ENCODE data around the gene EGLN2. TPM values are rescaled to one million over a fixed set of nuclear protein-coding genes. Genes with fewer than 3 reads are reported as not detected.
"Not testable (repeated sequence)": the region's sequence is repeated elsewhere in the genome, so short reads cannot be mapped to it uniquely, and the experiment has no call there.

Gene EGLN2
- total and polyA plus RNA-seq, 4 donors: 60.0 to 120 (median 93.7) TPM

DNA sequence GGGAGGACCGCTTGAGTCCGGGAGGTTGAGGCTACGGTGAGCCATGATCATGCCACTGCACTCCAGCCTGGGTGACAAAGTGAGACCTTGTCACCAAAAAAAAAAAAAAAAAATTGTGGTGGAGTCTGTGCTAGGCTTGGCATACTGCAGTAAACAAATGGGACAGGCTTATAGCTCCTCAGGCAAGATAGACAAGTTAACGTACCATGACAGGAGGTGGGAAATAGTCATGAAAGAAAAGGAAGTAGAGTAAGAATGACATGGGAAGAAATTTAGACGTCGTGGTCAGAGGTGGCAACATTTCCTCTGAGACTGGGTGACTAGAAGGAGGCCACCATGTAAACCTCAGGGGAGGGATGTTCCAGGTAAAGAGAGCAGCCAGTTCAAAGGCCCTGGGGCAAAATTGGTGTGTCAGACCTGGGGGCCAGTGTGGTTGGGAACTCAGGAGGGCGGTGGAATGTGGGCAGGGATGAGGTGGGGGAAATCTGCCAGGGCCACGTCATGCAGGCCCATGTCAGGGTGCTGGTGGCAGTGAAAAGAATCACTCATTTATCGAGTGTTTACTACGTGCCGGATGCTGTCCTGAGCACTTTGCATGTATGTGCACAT is 42.4 kb upstream of the EGLN2 start:
- H3K4me3 ChIP-seq (ENCODE audit: low read length in 2 of 2): no peak overlapping the region
- H3K9me3 ChIP-seq (ENCODE audit: control insufficient read depth, low read length): no peaks in the 10 kb centered on the region
- intact Hi-C loops (cut with DNase I): no loop called here
- H3K27me3 ChIP-seq (ENCODE audit: control insufficient read depth in 1 of 2, insufficient read depth in 2 of 2, low read length in 1 of 2): no peaks in the 10 kb centered on the region
- peaks cover 10% of the 10 kb centered on the region in 2 donors for H3K36me3 ChIP-seq (ENCODE audit: control insufficient read depth in 1 of 2, insufficient read depth in 2 of 2, low read length in 1 of 2)
- H3K4me1 ChIP-seq (ENCODE audit: control insufficient read depth in 1 of 2, insufficient read depth in 2 of 2, low read length in 2 of 2): no peaks in the 10 kb centered on the region
- ATAC-seq (ENCODE audit: low FRiP score): no peak
- H3K27ac ChIP-seq (ENCODE audit: low read depth in 1 of 2, low read length in 2 of 2): no peak overlapping the region
- no peak for DNase-seq
- WGBS, 2 donors: 77 to 78% methylated on average over 11 of the region's 11 CpGs

DNA sequence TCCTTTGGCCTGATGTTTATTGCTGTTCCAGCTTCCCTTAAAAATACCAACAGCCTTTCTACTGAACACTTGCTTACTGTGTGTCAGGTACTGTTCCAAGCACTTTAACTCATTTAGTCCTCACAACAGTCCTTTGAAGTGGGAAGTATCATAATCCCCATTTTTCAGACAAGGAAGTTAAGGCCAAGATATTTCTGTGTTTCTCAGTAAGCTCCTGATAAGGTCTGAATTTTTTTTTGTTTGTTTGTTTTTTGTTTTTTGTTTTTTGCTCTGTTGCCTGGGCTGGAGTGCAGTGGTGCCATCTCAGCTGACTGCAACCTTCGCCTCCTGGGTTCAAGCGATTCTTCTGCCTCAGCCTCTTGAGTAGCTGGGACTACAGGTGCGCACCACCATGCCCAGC is 40.5 kb upstream of the EGLN2 start:
- DNase-seq: no peak
- 97 to 100% methylated on average over 3 of the region's 3 CpGs for WGBS, 2 donors

DNA sequence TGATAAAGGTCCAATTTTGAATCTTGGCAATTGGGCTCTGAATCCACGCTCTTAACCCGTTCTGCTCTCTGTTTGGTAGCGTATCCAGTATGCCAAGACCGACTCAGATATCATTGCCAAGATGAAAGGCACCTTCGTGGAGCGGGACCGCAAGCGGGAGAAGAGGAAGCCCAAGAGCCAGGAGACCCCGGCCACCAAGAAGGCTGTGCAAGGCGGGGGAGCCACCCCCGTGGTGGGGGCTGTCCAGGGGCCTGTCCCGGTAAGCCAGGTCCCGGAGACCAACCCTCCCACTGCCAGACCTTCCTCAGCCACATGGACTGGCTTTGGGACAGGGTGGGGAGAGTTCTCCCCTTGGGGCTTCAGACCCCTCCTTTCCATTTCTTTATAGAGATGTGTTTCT is 39.6 kb upstream of the EGLN2 start:
- peaks cover 10 to 30% of the 10 kb centered on the region in 2 donors for H3K36me3 ChIP-seq (ENCODE audit: control insufficient read depth in 1 of 2, insufficient read depth in 2 of 2, low read length in 1 of 2)
- no peaks in the 10 kb centered on the region for H3K4me1 ChIP-seq (ENCODE audit: control insufficient read depth in 1 of 2, insufficient read depth in 2 of 2, low read length in 2 of 2)
- no peak overlapping the region for H3K4me3 ChIP-seq (ENCODE audit: low read length in 2 of 2)
- ATAC-seq (ENCODE audit: low FRiP score): no peak
- 85 to 89% methylated on average over 13 of the region's 13 CpGs for WGBS, 2 donors
- no peaks in the 10 kb centered on the region for H3K27me3 ChIP-seq (ENCODE audit: control insufficient read depth in 1 of 2, insufficient read depth in 2 of 2, low read length in 1 of 2)
- H3K27ac ChIP-seq (ENCODE audit: low read depth in 1 of 2, low read length in 2 of 2): no peak overlapping the region
- no peak for DNase-seq
- intact Hi-C loops (cut with DNase I): no loop called here
- H3K9me3 ChIP-seq (ENCODE audit: control insufficient read depth, low read length): no peaks in the 10 kb centered on the region

More for the DNA sequence above, 40.5 kb upstream of the EGLN2 start:
- Histone ChIP-seq H3K27ac (ENCODE audit: low read depth in 1 of 2, low read length in 2 of 2) (no peak overlapping the region), H3K36me3 (ENCODE audit: control insufficient read depth in 1 of 2, insufficient read depth in 2 of 2, low read length in 1 of 2) (peaks cover 10 to 24% of the 10 kb centered on the region in 2 donors), H3K4me3 (ENCODE audit: low read length in 2 of 2) (no peak overlapping the region), H3K4me1 (ENCODE audit: control insufficient read depth in 1 of 2, insufficient read depth in 2 of 2, low read length in 2 of 2) (no peaks in the 10 kb centered on the region), H3K9me3 (ENCODE audit: control insufficient read depth, low read length) (no peaks in the 10 kb centered on the region), H3K27me3 (ENCODE audit: control insufficient read depth in 1 of 2, insufficient read depth in 2 of 2, low read length in 1 of 2) (no peaks in the 10 kb centered on the region)
- ATAC-seq (ENCODE audit: low FRiP score): no peak
- intact Hi-C loops (cut with DNase I): no loop called here

DNA sequence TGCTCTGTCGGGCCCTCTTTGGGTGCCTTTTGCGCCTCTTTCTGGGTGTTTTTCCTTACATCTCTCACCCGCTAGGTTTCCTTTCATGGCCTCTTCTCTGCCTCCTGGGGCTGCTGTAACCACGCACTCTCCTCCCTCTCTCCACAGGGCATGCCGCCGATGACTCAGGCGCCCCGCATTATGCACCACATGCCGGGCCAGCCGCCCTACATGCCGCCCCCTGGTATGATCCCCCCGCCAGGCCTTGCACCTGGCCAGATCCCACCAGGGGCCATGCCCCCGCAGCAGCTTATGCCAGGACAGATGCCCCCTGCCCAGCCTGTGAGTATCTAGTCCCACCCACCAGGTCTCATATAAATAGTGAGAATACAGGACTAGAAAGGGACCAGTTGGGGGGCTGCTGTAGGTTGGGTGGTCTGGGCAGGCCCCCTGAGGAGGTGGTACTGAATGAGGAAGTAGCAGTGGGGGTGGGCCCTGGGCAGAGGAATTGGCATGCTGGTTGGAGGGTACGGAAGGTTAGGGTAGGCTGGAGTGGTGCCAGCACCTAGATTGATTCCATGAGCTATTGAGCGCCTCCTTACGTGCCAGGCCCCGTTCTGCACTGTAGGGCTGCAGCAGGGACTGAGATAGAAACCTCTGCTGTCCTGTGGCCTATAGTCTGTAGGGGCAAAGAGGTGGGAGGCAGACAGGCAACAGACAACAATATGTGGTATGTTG is 36.1 kb upstream of the EGLN2 start:
- Histone ChIP-seq H3K4me1 (ENCODE audit: control insufficient read depth in 1 of 2, insufficient read depth in 2 of 2, low read length in 2 of 2) (no peaks in the 10 kb centered on the region), H3K4me3 (ENCODE audit: low read length in 2 of 2) (no peak overlapping the region), H3K36me3 (ENCODE audit: control insufficient read depth in 1 of 2, insufficient read depth in 2 of 2, low read length in 1 of 2) (peaks cover 10 to 34% of the 10 kb centered on the region in 2 donors), H3K9me3 (ENCODE audit: control insufficient read depth, low read length) (no peaks in the 10 kb centered on the region), H3K27me3 (ENCODE audit: control insufficient read depth in 1 of 2, insufficient read depth in 2 of 2, low read length in 1 of 2) (no peaks in the 10 kb centered on the region), H3K27ac (ENCODE audit: low read depth in 1 of 2, low read length in 2 of 2) (no peak overlapping the region)
- intact Hi-C loops (cut with DNase I): no loop called here
- ATAC-seq (ENCODE audit: low FRiP score) (peak; percentile 11), DNase-seq (no peak)
- WGBS, 2 donors: 90 to 92% methylated on average over 17 of the region's 17 CpGs

DNA sequence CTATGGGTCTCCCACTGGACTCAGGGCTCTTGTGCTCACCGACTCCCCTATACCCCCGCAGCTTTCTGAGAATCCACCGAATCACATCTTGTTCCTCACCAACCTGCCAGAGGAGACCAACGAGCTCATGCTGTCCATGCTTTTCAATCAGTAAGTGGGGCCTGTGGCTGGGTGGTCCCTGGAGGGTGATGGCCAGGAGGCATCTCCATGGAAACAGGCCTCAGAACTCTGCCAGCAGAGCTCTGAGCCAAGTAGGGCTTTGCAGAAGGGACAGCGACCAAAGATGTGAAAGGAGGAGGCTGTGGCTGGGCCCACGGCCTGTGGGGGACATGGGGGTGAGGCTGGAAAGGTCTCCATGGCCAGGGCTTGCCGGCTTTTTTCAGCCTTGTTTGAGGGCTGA is 35.5 kb upstream of the EGLN2 start:
- no peaks in the 10 kb centered on the region for H3K27me3 ChIP-seq (ENCODE audit: control insufficient read depth in 1 of 2, insufficient read depth in 2 of 2, low read length in 1 of 2)
- H3K4me1 ChIP-seq (ENCODE audit: control insufficient read depth in 1 of 2, insufficient read depth in 2 of 2, low read length in 2 of 2): no peaks in the 10 kb centered on the region
- WGBS, 2 donors: 89% methylated on average over 7 of the region's 7 CpGs
- DNase-seq (no peak), ATAC-seq (ENCODE audit: low FRiP score) (no peak)
- H3K9me3 ChIP-seq (ENCODE audit: control insufficient read depth, low read length): no peaks in the 10 kb centered on the region
- no peak overlapping the region for H3K4me3 ChIP-seq (ENCODE audit: low read length in 2 of 2)
- H3K36me3 ChIP-seq (ENCODE audit: control insufficient read depth in 1 of 2, insufficient read depth in 2 of 2, low read length in 1 of 2): peaks cover 6 to 32% of the 10 kb centered on the region in 2 donors
- no peak overlapping the region for H3K27ac ChIP-seq (ENCODE audit: low read depth in 1 of 2, low read length in 2 of 2)
- intact Hi-C loops (cut with DNase I): no loop called here

DNA sequence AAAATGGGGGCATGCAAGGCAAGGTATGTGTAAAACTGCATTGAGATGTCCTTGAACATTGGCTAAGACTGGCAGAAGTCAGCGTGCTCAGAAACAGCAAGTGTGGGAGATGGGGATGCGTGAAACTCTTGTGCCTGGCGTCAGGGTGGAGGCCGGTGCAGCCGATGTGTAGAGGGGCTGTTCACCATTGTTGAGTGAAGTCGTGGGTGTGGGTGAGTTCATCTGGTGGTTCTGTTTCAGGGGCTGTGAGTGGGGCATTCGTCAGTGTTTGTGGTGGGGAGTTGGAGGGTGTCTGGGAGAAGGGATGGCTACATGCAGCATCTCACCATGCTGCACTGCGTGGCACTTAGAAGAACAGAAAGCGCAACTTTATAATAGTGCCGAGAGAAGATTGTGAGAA is 35.0 kb upstream of the EGLN2 start:
- H3K9me3 ChIP-seq (ENCODE audit: control insufficient read depth, low read length): no peaks in the 10 kb centered on the region
- WGBS, 2 donors: 93% methylated on average over 10 of the region's 10 CpGs
- H3K4me1 ChIP-seq (ENCODE audit: control insufficient read depth in 1 of 2, insufficient read depth in 2 of 2, low read length in 2 of 2): no peaks in the 10 kb centered on the region
- intact Hi-C loops (cut with DNase I): no loop called here
- no peak overlapping the region for H3K27ac ChIP-seq (ENCODE audit: low read depth in 1 of 2, low read length in 2 of 2)
- DNase-seq (no peak), ATAC-seq (ENCODE audit: low FRiP score) (no peak)
- H3K36me3 ChIP-seq (ENCODE audit: control insufficient read depth in 1 of 2, insufficient read depth in 2 of 2, low read length in 1 of 2): peaks cover 6 to 32% of the 10 kb centered on the region in 2 donors
- no peaks in the 10 kb centered on the region for H3K27me3 ChIP-seq (ENCODE audit: control insufficient read depth in 1 of 2, insufficient read depth in 2 of 2, low read length in 1 of 2)
- H3K4me3 ChIP-seq (ENCODE audit: low read length in 2 of 2): no peak overlapping the region

DNA sequence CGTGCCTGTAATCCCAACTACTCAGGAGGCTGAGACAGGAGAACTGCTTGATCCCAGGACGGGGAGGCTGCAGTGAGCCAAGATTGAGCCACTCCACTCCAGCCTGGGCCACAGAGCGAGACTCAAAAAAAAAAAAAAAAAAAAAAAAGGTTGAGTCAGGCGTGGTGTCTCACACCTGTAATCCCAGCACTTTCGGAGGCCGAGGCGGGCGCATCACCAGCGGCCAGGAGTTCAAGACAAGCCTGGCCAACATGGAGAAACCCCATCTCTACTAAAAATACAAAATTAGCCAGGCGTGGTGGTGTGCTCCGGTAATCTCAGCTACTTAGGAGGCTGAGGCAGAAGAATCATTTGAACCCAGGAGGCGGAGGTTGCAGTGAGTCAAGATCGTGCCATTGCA is 32.6 kb upstream of the EGLN2 start:
- H3K9me3 ChIP-seq (ENCODE audit: control insufficient read depth, low read length); ATAC-seq (ENCODE audit: low FRiP score); H3K27ac ChIP-seq (ENCODE audit: low read depth in 1 of 2, low read length in 2 of 2); H3K27me3 ChIP-seq (ENCODE audit: control insufficient read depth in 1 of 2, insufficient read depth in 2 of 2, low read length in 1 of 2); intact Hi-C loops (cut with DNase I); H3K4me1 ChIP-seq (ENCODE audit: control insufficient read depth in 1 of 2, insufficient read depth in 2 of 2, low read length in 2 of 2); H3K4me3 ChIP-seq (ENCODE audit: low read length in 2 of 2); DNase-seq: not testable (repeated sequence)
- WGBS, 2 donors: 93 to 95% methylated on average over 12 to 13 of the region's 13 CpGs
- peaks cover 0 to 26% of the 10 kb centered on the region in 2 donors for H3K36me3 ChIP-seq (ENCODE audit: control insufficient read depth in 1 of 2, insufficient read depth in 2 of 2, low read length in 1 of 2)

DNA sequence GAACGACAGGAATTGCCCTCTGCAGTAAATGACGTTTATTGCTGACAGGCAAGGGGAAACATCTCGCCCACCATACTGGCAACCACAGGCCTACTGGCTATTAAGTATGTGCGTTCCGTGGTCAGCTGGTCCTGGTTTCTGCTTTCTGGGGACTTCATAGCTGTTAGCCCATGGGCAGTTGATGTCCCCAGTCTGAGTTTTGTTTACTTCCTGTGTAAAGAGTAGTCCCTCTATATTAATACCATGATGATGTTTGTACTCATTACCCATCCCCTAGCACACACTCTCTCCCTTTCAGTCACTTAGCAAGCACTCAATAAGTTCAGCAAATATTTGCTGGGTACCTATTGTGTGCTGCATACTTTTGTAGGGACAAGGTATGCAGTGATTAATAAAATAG is 30.1 kb upstream of the EGLN2 start:
- H3K4me1 ChIP-seq (ENCODE audit: control insufficient read depth in 1 of 2, insufficient read depth in 2 of 2, low read length in 2 of 2): no peaks in the 10 kb centered on the region
- H3K27me3 ChIP-seq (ENCODE audit: control insufficient read depth in 1 of 2, insufficient read depth in 2 of 2, low read length in 1 of 2): no peaks in the 10 kb centered on the region
- peaks cover 0 to 8% of the 10 kb centered on the region in 2 donors for H3K36me3 ChIP-seq (ENCODE audit: control insufficient read depth in 1 of 2, insufficient read depth in 2 of 2, low read length in 1 of 2)
- ATAC-seq (ENCODE audit: low FRiP score) (no peak), DNase-seq (no peak)
- 76 to 83% methylated on average over 5 of the region's 5 CpGs for WGBS, 2 donors
- H3K4me3 ChIP-seq (ENCODE audit: low read length in 2 of 2): no peak overlapping the region
- no peaks in the 10 kb centered on the region for H3K9me3 ChIP-seq (ENCODE audit: control insufficient read depth, low read length)
- intact Hi-C loops (cut with DNase I): no loop called here
- no peak overlapping the region for H3K27ac ChIP-seq (ENCODE audit: low read depth in 1 of 2, low read length in 2 of 2)

Measured in aorta (tissue), 5 donors.